Muscle layer of duodenum (tissue), 2 donors: Measurements from ENCODE around the gene SEBOX.

Experiments used
- H3K27ac ChIP-seq: one replicate; pipeline ENCODE4 v1.7.0; 2013; ENCODE audit warnings: mild to moderate bottlenecking, low read length
- H3K27me3 ChIP-seq: one replicate; pipeline ENCODE4 v1.7.0; 2013; ENCODE audit warnings: low read depth, mild to moderate bottlenecking, control low read depth, low read length
- H3K36me3 ChIP-seq, 2 donors: one replicate each; pipeline ENCODE4 v1.7.0; 2013; ENCODE audit warnings: low read length in 2 of 2, control low read depth in 1 of 2, mild to moderate bottlenecking in 1 of 2; ENCODE audit not compliant: insufficient read depth in 2 of 2, control insufficient read depth in 1 of 2
- H3K4me1 ChIP-seq, 2 donors: one replicate each; pipeline ENCODE4 v1.7.0; 2013; ENCODE audit warnings: low read length in 2 of 2, mild to moderate bottlenecking in 2 of 2, control low read depth in 1 of 2, moderate library complexity in 1 of 2; ENCODE audit not compliant: insufficient read depth in 2 of 2, control insufficient read depth in 1 of 2
- H3K4me3 ChIP-seq, 2 donors: one replicate each; pipeline ENCODE4 v1.7.0; 2013; ENCODE audit warnings: low read length in 2 of 2, low read depth in 1 of 2, mild to moderate bottlenecking in 1 of 2
- H3K9me3 ChIP-seq, 2 donors: one replicate each; pipeline ENCODE4 v1.7.0; 2013; ENCODE audit warnings: low read length in 2 of 2, control low read depth in 1 of 2, mild to moderate bottlenecking in 1 of 2; ENCODE audit not compliant: control insufficient read depth in 1 of 2
- donor health status: healthy.

SEBOX gene

GRCh38 chr17:28315846-28316705 is 48.9 kb downstream of the SEBOX start:
- Histone ChIP-seq H3K4me1 (peaks cover 6 to 21% of the 10 kb centered on the region in 2 donors), H3K9me3 (no peaks in the 10 kb centered on the region), H3K27me3 (no peaks in the 10 kb centered on the region), H3K36me3 (no peaks in the 10 kb centered on the region), H3K4me3 (no peak overlapping the region), H3K27ac (no peak overlapping the region)

GRCh38 chr17:28313841-28314240 is 51.2 kb downstream of the SEBOX start:
- no peaks in the 10 kb centered on the region for H3K27me3 ChIP-seq
- no peak overlapping the region for H3K4me3 ChIP-seq
- no peak overlapping the region for H3K27ac ChIP-seq
- peaks cover 0 to 10% of the 10 kb centered on the region in 2 donors for H3K4me1 ChIP-seq
- no peaks in the 10 kb centered on the region for H3K36me3 ChIP-seq
- no peaks in the 10 kb centered on the region for H3K9me3 ChIP-seq
